Astrocyte (in vitro differentiated cells and primary cell): ENCODE measurements around the gene ATXN1. TPM values are rescaled to one million over a fixed set of nuclear protein-coding genes. Genes with fewer than 3 reads are reported as not detected.

Experiments used
- DNase-seq: peaks from one replicate; pipeline ENCODE4 v3.0.0-alpha.2; 2010; ENCODE audit warnings: low read depth
- FAIRE-seq: peaks from 2 replicates; lab custom pipeline; 2011; peaks lifted over from hg19 to GRCh38; lab: Jason Lieb, UNC
- H2AFZ ChIP-seq: 2 replicates; pipeline ENCODE4 v1.6.0; 2012; ENCODE audit warnings: low read depth, low read length, inconsistent platforms
- H3K27ac ChIP-seq: 2 replicates; pipeline ENCODE4 v1.5.1; 2011; ENCODE audit warnings: low read depth, low read length, inconsistent platforms
- H3K27me3 ChIP-seq: 2 replicates; pipeline ENCODE4 v1.6.0; 2011; ENCODE audit warnings: low read length, inconsistent platforms; ENCODE audit not compliant: insufficient read depth
- H3K36me3 ChIP-seq: 2 replicates; pipeline ENCODE4 v1.5.1; 2011; ENCODE audit warnings: low read length, inconsistent platforms; ENCODE audit not compliant: insufficient read depth
- H3K4me1 ChIP-seq: 2 replicates; pipeline ENCODE4 v1.5.1; 2011; ENCODE audit warnings: low read length, inconsistent platforms; ENCODE audit not compliant: insufficient read depth
- H3K4me2 ChIP-seq: 2 replicates; pipeline ENCODE4 v1.6.0; 2012; ENCODE audit warnings: low read length, inconsistent platforms
- H3K4me3 ChIP-seq: 2 replicates; pipeline ENCODE4 v1.5.1; 2011; ENCODE audit warnings: low read depth, mild to moderate bottlenecking, low read length, inconsistent platforms; ENCODE audit not compliant: insufficient read depth
- H3K79me2 ChIP-seq: 2 replicates; pipeline ENCODE4 v1.6.0; 2012; ENCODE audit warnings: mild to moderate bottlenecking, low read length, inconsistent platforms; ENCODE audit not compliant: insufficient read depth
- H3K9ac ChIP-seq: 2 replicates; pipeline ENCODE4 v1.6.0; 2012; ENCODE audit warnings: mild to moderate bottlenecking, low read length, inconsistent platforms
- H3K9me3 ChIP-seq: 2 replicates; pipeline ENCODE4 v1.5.1; 2012; ENCODE audit warnings: low read depth, mild to moderate bottlenecking, low read length, inconsistent platforms; ENCODE audit not compliant: insufficient read depth
- H4K20me1 ChIP-seq: 2 replicates; pipeline ENCODE4 v1.6.0; 2012; ENCODE audit warnings: low read length, inconsistent platforms; ENCODE audit not compliant: insufficient read depth
- H3K27ac Mint-ChIP-seq: one replicate; pipeline ENCODE4 v1.8.0; 2021; ENCODE audit warnings: mild to moderate bottlenecking, mixed read lengths; ENCODE audit not compliant: unreplicated experiment
- H3K27me3 Mint-ChIP-seq: one replicate; pipeline ENCODE4 v1.8.0; 2021; ENCODE audit warnings: low read depth, mixed read lengths; ENCODE audit not compliant: unreplicated experiment
- H3K36me3 Mint-ChIP-seq: one replicate; pipeline ENCODE4 v1.8.0; 2021; ENCODE audit warnings: low read depth, mixed read lengths; ENCODE audit not compliant: unreplicated experiment
- H3K4me1 Mint-ChIP-seq: one replicate; pipeline ENCODE4 v1.8.0; 2021; ENCODE audit warnings: low read depth, mixed read lengths; ENCODE audit not compliant: unreplicated experiment
- H3K4me3 Mint-ChIP-seq: one replicate; pipeline ENCODE4 v1.8.0; 2021; ENCODE audit warnings: mild to moderate bottlenecking, moderate library complexity, mixed read lengths; ENCODE audit not compliant: unreplicated experiment
- H3K9me3 Mint-ChIP-seq: one replicate; pipeline ENCODE4 v1.8.0; 2021; ENCODE audit warnings: mild to moderate bottlenecking, mixed read lengths; ENCODE audit not compliant: unreplicated experiment
- CTCF ChIP-seq: IDR thresholded peaks from 2 replicates; pipeline ENCODE4 v1.5.1; 2011; ENCODE audit warnings: low read depth, mild to moderate bottlenecking, inconsistent platforms, low read length, moderate library complexity; ENCODE audit not compliant: insufficient read depth
- EZH2 ChIP-seq: IDR thresholded peaks from 2 replicates; pipeline ENCODE4 v1.6.1; 2012; ENCODE audit warnings: mild to moderate bottlenecking, low read length, inconsistent platforms; ENCODE audit not compliant: insufficient read depth
- total RNA-seq: library from RNA; stranded (reverse); gene quantifications from 2 replicates; pipeline ENCODE4 v1.2.1, GENCODE V29; 2021

The ATXN1 gene
- total RNA-seq, 1 donor from 2014 or later, result 70.9 TPM

DNA sequence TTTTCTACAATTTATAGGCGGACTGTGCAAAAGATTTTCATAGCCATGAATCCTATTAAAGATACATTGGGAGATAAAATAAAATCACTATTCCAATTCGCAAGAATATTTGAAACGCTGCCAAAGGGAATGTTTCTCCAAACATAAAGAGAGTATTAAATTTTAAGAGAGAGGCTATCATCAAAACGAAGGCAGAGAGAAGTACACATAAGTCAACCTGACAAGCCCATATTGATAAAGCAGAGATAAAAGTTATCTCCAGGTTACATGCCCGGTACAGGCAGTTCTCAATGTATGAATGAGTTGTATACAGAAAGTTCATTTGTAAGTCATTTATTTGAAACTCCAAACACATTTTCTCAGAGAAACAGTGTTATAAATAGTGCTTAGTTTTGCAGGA lies 193.1 kb downstream of the ATXN1 start:
- Mint-ChIP-seq H3K4me1 (peaks cover 13% of the 10 kb centered on the region), H3K4me3 (no peak overlapping the region), H3K36me3 (peaks cover 19% of the 10 kb centered on the region), H3K27me3 (no peaks in the 10 kb centered on the region), H3K27ac (no peak overlapping the region), H3K9me3 (no peaks in the 10 kb centered on the region)
- H3K9ac ChIP-seq, result no peak overlapping the region
- H3K36me3 ChIP-seq, result no peaks in the 10 kb centered on the region
- H2AFZ ChIP-seq, result no peak overlapping the region
- H3K27ac ChIP-seq, result no peak overlapping the region
- peaks cover 3% of the 10 kb centered on the region for H3K79me2 ChIP-seq
- H4K20me1 ChIP-seq, result peaks cover 9% of the 10 kb centered on the region
- FAIRE-seq (no peak), DNase-seq (no peak)
- no peak overlapping the region for H3K4me3 ChIP-seq
- H3K9me3 ChIP-seq, result no peaks in the 10 kb centered on the region
- TF ChIP-seq CTCF, result no peak
- TF ChIP-seq EZH2, result no peak
- H3K4me1 ChIP-seq, result peaks cover 17% of the 10 kb centered on the region
- H3K4me2 ChIP-seq, result no peak overlapping the region
- H3K27me3 ChIP-seq, result no peaks in the 10 kb centered on the region

GRCh38 chr6:16567071-16567470 lies 194.2 kb downstream of the ATXN1 start:
- H3K79me2 ChIP-seq, result peaks cover 3% of the 10 kb centered on the region
- H3K4me3 Mint-ChIP-seq, result no peak overlapping the region
- no peaks in the 10 kb centered on the region for H3K9me3 Mint-ChIP-seq
- H3K36me3 ChIP-seq, result no peaks in the 10 kb centered on the region
- no peak overlapping the region for H3K9ac ChIP-seq
- TF ChIP-seq EZH2, result no peak
- TF ChIP-seq CTCF, result no peak
- H2AFZ ChIP-seq, result no peak overlapping the region
- H3K4me3 ChIP-seq, result no peak overlapping the region
- peaks cover 9% of the 10 kb centered on the region for H4K20me1 ChIP-seq
- no peaks in the 10 kb centered on the region for H3K27me3 ChIP-seq
- H3K4me1 ChIP-seq, result peaks cover 20% of the 10 kb centered on the region
- peaks cover 12% of the 10 kb centered on the region for H3K4me1 Mint-ChIP-seq
- H3K36me3 Mint-ChIP-seq, result peaks cover 19% of the 10 kb centered on the region
- no peak overlapping the region for H3K4me2 ChIP-seq
- H3K27me3 Mint-ChIP-seq, result no peaks in the 10 kb centered on the region
- no peaks in the 10 kb centered on the region for H3K9me3 ChIP-seq
- no peak overlapping the region for H3K27ac Mint-ChIP-seq
- no peak overlapping the region for H3K27ac ChIP-seq
- DNase-seq (no peak), FAIRE-seq (no peak)

- TF ChIP-seq CTCF (no peak), EZH2 (no peak)
- no peaks in the 10 kb centered on the region for H3K36me3 ChIP-seq
- Mint-ChIP-seq H3K9me3 (no peaks in the 10 kb centered on the region), H3K36me3 (peaks cover 11% of the 10 kb centered on the region), H3K27ac (no peak overlapping the region), H3K4me1 (peaks cover 12% of the 10 kb centered on the region), H3K27me3 (no peaks in the 10 kb centered on the region), H3K4me3 (peak overlapping the region; percentile 4)
- peak; percentile 42 for DNase-seq
- H3K9me3 ChIP-seq, result no peaks in the 10 kb centered on the region
- no peak for FAIRE-seq
- H3K27me3 ChIP-seq, result no peaks in the 10 kb centered on the region
- no peak overlapping the region for H2AFZ ChIP-seq
- peak overlapping the region; percentile 28 for H3K27ac ChIP-seq
- H3K79me2 ChIP-seq, result peaks cover 3% of the 10 kb centered on the region
- H3K4me2 ChIP-seq, result peak overlapping the region; percentile 43
- H3K4me1 ChIP-seq, result peaks cover 20% of the 10 kb centered on the region
- H4K20me1 ChIP-seq, result peaks cover 9% of the 10 kb centered on the region
- H3K4me3 ChIP-seq, result no peak overlapping the region
- H3K9ac ChIP-seq, result peak overlapping the region; percentile 17
These were observed 196.8 kb downstream of the ATXN1 start for GRCh38 chr6:16564436-16564835.
